ENCODE results near the gene TRAPPC3. TPM values are rescaled to one million over a fixed set of nuclear protein-coding genes. Genes with fewer than 3 reads are reported as not detected.

The TRAPPC3 gene
- total RNA-seq, 1 donor = 80.8 TPM

DNA sequence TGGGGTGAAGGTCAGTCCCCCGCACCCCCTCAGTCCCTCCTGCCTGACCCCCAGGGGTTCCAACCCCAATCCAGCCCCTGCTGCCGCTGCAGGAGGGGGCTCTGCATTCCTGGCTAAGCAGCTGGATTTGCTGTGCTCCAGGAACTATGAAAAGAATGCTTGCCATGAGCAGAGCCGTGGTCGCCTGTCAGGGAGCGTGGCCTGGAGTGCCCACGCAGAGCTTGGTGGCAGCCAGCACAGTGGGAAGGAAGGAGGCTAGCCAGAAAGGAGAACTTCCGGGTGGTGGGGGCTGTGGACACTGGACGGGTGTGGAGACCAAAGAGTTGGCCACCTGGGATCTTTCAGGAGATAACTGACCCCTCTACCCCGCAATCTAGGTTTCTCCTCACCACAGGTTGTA lies 29.8 kb downstream of the TRAPPC3 start:
- TF ChIP-seq, protein P1, sequence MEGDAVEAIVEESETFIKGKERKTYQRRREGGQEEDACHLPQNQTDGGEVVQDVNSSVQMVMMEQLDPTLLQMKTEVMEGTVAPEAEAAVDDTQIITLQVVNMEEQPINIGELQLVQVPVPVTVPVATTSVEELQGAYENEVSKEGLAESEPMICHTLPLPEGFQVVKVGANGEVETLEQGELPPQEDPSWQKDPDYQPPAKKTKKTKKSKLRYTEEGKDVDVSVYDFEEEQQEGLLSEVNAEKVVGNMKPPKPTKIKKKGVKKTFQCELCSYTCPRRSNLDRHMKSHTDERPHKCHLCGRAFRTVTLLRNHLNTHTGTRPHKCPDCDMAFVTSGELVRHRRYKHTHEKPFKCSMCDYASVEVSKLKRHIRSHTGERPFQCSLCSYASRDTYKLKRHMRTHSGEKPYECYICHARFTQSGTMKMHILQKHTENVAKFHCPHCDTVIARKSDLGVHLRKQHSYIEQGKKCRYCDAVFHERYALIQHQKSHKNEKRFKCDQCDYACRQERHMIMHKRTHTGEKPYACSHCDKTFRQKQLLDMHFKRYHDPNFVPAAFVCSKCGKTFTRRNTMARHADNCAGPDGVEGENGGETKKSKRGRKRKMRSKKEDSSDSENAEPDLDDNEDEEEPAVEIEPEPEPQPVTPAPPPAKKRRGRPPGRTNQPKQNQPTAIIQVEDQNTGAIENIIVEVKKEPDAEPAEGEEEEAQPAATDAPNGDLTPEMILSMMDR (IDR thresholded peaks at IDR 0.05; ENCODE audit: insufficient read depth, low read length) = no peak
- DNase-seq (ENCODE audit: low read depth) = no peak

DNA sequence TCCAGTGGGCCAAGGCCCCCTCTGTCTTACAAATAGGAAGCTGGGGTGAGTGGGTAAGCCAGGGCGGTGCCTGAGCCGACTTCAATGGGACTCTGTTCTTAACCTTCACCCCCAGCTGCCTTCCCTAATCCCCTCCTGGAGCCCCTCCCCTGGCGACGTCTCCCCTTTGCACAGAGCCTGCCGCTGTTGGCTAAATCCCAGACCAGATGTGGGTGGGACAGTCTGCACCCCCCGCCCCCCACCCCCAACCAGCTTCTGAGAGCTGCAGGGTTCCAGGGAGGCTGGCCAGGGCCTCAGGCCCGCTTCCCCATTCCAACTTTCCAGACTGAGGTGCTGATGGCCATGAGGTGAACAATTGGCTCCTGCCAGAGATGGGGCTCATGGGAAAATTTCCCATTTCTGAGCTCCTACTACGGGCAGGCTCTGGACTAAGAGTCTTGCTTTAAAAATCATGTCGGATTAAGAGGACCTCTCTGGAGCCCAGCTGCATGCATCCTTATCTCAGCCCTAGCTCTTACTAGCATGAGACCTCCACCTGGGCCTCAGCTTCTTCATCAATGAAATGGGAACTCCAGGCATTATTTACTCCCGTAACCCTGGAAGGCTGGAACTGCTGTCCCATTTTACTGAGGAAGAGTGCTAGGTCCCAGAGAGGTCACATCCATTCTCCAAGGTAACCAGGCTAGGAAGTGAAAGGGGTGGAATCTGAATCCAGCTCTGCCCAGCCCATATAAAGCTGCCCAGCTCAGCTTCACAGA lies 30.7 kb downstream of the TRAPPC3 start:
- H3K4me3 ChIP-seq (ENCODE audit: low read depth, low read length) = no peak overlapping the region
- no peak for DNase-seq (ENCODE audit: low read depth)
- TF ChIP-seq, protein P1 (IDR thresholded peaks at IDR 0.05; ENCODE audit: insufficient read depth, low read length) = no peak

More for the DNA sequence above, 29.8 kb downstream of the TRAPPC3 start:
- H3K4me3 ChIP-seq (ENCODE audit: low read depth, low read length) = no peak overlapping the region

DNA sequence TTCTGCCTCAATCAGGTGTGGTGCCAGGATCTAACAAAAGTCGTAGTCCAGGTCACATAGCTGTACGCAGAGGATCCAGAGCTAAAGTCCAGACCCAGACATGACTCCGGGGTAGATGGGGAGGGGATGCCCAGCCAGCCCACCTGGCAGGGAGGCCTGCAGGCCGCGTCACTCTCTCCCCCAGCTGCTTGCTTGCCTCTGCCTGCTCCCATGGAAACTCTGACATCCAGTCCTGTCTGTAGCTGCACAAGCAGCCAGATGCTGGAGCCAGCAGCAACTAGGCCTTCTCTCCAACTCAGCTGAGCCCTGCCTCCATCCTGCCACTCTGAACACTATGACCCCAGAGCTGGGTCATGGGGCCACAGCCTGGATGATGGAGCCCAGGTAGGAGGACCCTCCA lies 32.4 kb downstream of the TRAPPC3 start:
- no peak for DNase-seq (ENCODE audit: low read depth)
- H3K4me3 ChIP-seq (ENCODE audit: low read depth, low read length) = no peak overlapping the region
- TF ChIP-seq, protein P1 (IDR thresholded peaks at IDR 0.05; ENCODE audit: insufficient read depth, low read length) = no peak

DNA sequence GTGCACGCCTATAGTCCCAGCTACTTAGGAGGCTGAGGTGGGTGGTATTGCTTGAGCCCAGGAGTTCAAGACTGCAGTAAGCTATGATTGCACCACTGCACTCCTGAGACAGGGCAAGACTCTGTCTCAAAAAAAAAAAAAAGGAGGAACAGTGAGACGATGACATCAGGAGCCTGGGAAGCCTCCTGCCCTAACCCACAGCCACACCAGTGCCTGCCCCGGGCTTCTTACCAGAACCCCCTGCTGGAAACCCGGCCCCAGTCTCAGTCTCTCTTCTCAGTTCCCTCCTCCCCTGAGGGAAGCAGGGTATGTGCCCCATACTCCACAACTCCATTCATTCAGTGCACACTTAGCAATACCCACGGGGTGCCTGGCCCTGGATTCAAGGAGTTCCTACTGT lies 33.4 kb downstream of the TRAPPC3 start:
- TF ChIP-seq, protein P1 (IDR thresholded peaks at IDR 0.05; ENCODE audit: insufficient read depth, low read length) = no peak
- DNase-seq (ENCODE audit: low read depth) = peak; percentile 52
- no peak overlapping the region for H3K4me3 ChIP-seq (ENCODE audit: low read depth, low read length)

DNA sequence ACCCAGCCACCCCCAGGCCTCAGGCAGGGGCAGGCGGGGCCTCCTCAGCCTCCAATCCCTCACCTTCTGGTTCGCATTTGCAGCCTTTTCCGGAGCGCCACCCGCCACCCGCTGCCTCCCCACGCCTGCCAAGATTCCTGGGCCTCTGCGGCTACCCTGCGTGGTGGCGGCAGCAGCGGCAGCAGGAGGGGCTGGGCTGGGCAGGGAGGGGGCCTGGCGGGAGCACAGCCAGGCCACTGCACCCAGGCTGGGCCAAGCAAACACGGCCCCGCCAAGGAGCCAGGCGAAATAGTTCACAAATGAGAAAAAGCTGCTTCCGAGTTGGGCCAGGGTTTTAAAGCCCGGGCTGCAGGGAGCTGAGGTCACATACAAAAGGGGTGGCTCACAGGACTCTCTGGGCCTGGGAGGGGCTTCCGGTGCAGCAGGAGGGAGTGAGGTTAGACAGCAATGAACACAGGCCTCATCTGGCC lies 34.1 kb downstream of the TRAPPC3 start:
- no peak overlapping the region for H3K4me3 ChIP-seq (ENCODE audit: low read depth, low read length)
- DNase-seq (ENCODE audit: low read depth) = peak; percentile 82
- TF ChIP-seq, protein P1 (IDR thresholded peaks at IDR 0.05; ENCODE audit: insufficient read depth, low read length) = no peak

DNA sequence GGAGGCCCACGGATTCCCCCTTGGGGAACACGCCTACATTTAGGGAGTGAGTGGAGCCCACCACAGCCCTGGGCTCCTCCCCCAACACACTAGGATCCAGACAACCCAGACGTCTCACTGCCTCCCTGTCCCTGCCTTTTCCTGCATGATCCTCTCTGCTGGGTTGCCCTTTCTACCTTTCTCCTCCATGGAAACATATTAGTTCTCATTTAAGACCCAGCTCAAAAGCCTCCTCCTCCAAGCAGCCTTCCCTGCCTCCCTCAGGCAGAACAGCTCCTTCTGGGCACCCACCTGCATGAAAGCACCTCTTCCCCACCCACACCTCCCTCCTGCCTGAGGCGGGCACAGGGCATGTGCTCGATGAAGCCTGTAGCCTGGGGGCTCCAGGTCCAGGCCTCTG lies 34.9 kb downstream of the TRAPPC3 start:
- no peak overlapping the region for H3K4me3 ChIP-seq (ENCODE audit: low read depth, low read length)
- TF ChIP-seq, protein P1 (IDR thresholded peaks at IDR 0.05; ENCODE audit: insufficient read depth, low read length) = no peak
- no peak for DNase-seq (ENCODE audit: low read depth)

Measured in fibroblast of the aortic adventitia (primary cell).